GM12878 (cell line): Measurements from ENCODE around the gene TSPAN5. TPM values are rescaled to one million over a fixed set of nuclear protein-coding genes. Genes with fewer than 3 reads are reported as not detected.

Experiments
- ATAC-seq: fragments of 200-7000 bp; cut with Tn5 transposase; 3 replicates; pipeline ENCODE4 v1.9.1; 2020; ENCODE audit warnings: mild to moderate bottlenecking, moderate library complexity
- BruUV-seq: library from RNA; stranded (reverse); fragments of 400-500 nt; replicated peaks from 2 replicates; lab custom pipeline; 2021; lab: Mats Ljungman, UMichigan
- CTCF ChIA-PET: fragments of 300-600 bp; sonication (Branson Sonifier 250); formaldehyde crosslinking; extraction: SDS; loops from one replicate; lab custom pipeline; 2021; ENCODE audit warnings: inconsistent platforms; lab: Yijun Ruan, JAX
- POLR2A ChIA-PET: fragments of 350-600 bp; formaldehyde crosslinking; extraction: SDS; loops from one replicate; lab custom pipeline; 2021; ENCODE audit warnings: inconsistent platforms; lab: Charles Lee
- RAD21 ChIA-PET: fragments of 300-600 bp; sonication (Branson Sonifier 250); formaldehyde crosslinking; loops from one replicate; lab custom pipeline; 2023; ENCODE audit warnings: antibody characterized with exemption; ENCODE audit not compliant: unreplicated experiment; lab: Charles Lee
- SMC1A ChIA-PET: fragments of 300-600 bp; sonication (Branson Sonifier 250); formaldehyde crosslinking; loops from one replicate; lab custom pipeline; 2023; ENCODE audit not compliant: unreplicated experiment, uncharacterized antibody; lab: Charles Lee
- DNase-seq: peaks from one replicate; pipeline ENCODE4 v3.0.0-alpha.2; 2011; ENCODE audit warnings: low read depth, low spot score
- FAIRE-seq: peaks from 3 replicates; lab custom pipeline; 2011; peaks lifted over from hg19 to GRCh38; lab: Jason Lieb, UNC
- H2AFZ ChIP-seq: 2 replicates; pipeline ENCODE4 v1.6.0; 2011; ENCODE audit warnings: low read depth, low read length, control low read depth; ENCODE audit not compliant: control insufficient read depth
- H3K27ac ChIP-seq: 2 replicates; pipeline ENCODE4 v1.5.1; 2011; ENCODE audit warnings: control low read depth; ENCODE audit not compliant: control insufficient read depth, insufficient read depth
- H3K27me3 ChIP-seq, 2 experiments: replicated peaks in 1 of 2; 2 replicates each; pipeline versions ENCODE4 v1.6.0 to v1.6.1; 2011; ENCODE audit warnings: low read length in 1 of 2; ENCODE audit not compliant: control insufficient read depth in 2 of 2, insufficient read depth in 2 of 2
- H3K36me3 ChIP-seq, 2 experiments: 2 replicates each; pipeline ENCODE4 v1.5.1; 2011; ENCODE audit warnings: low read length in 1 of 2; ENCODE audit not compliant: control insufficient read depth in 2 of 2, insufficient read depth in 2 of 2
- H3K4me1 ChIP-seq: 2 replicates; pipeline ENCODE4 v1.6.1; 2011; ENCODE audit warnings: mild to moderate bottlenecking, low read length, moderate library complexity, mixed read lengths; ENCODE audit not compliant: control insufficient read depth, insufficient read depth
- H3K4me2 ChIP-seq: 2 replicates; pipeline ENCODE4 v1.6.0; 2011; ENCODE audit warnings: control low read depth; ENCODE audit not compliant: control insufficient read depth, insufficient read depth
- H3K4me3 ChIP-seq: fragments of 200-600 bp; sonication (generic); 2 replicates; pipeline ENCODE4 v1.5.1; 2016
- H3K79me2 ChIP-seq: 2 replicates; pipeline ENCODE4 v1.6.0; 2011; ENCODE audit warnings: low read length; ENCODE audit not compliant: control insufficient read depth, insufficient read depth
- H3K9ac ChIP-seq: 2 replicates; pipeline ENCODE4 v1.8.0; 2011; ENCODE audit warnings: low read length, control low read depth, mixed read lengths; ENCODE audit not compliant: control insufficient read depth, insufficient read depth
- H3K9me3 ChIP-seq: replicated peaks from 3 replicates; pipeline ENCODE4 v1.5.1; 2011; ENCODE audit warnings: mild to moderate bottlenecking, low read length; ENCODE audit not compliant: control insufficient read depth, insufficient read depth
- H4K20me1 ChIP-seq: 2 replicates; pipeline ENCODE4 v1.6.0; 2011; ENCODE audit not compliant: control insufficient read depth, insufficient read depth
- BCL11A ChIP-seq: IDR thresholded peaks from 2 replicates; pipeline ENCODE4 v1.6.1; 2011; ENCODE audit warnings: low read depth, low read length
- ETV6 ChIP-seq, 2 experiments: fragments of 450-650 bp in 1 of 2; IDR thresholded peaks in 1 of 2; conservative IDR thresholded peaks in 1 of 2; 2 replicates each; pipeline ENCODE4 v1.6.1; 2014; ENCODE audit warnings: antibody characterized with exemption in 1 of 2, borderline replicate concordance in 1 of 2, low read depth in 1 of 2, mild to moderate bottlenecking in 1 of 2, moderate library complexity in 1 of 2
- EZH2 ChIP-seq: IDR thresholded peaks from 2 replicates; pipeline ENCODE4 v1.6.1; 2012; ENCODE audit warnings: low read depth, mild to moderate bottlenecking, control low read depth, inconsistent platforms, low read length, borderline replicate concordance; ENCODE audit not compliant: control insufficient read depth
- JUNB ChIP-seq: IDR thresholded peaks from 2 replicates; pipeline ENCODE4 v1.6.1; 2016; ENCODE audit warnings: antibody characterized with exemption, mild to moderate bottlenecking
- JUND ChIP-seq: IDR thresholded peaks from 2 replicates; pipeline ENCODE4 v1.6.1; 2012; ENCODE audit warnings: low read depth, mild to moderate bottlenecking, low read length, improper control_type of control experiment, moderate library complexity
- NFYB ChIP-seq: IDR thresholded peaks from 2 replicates; pipeline ENCODE4 v1.6.1; 2011; ENCODE audit warnings: low read depth, mild to moderate bottlenecking, low read length, improper control_type of control experiment, moderate library complexity; ENCODE audit not compliant: insufficient read depth
- POLR2A ChIP-seq: IDR thresholded peaks from 2 replicates; pipeline ENCODE4 v1.6.1; 2011; ENCODE audit warnings: low read depth, mild to moderate bottlenecking, low read length
- RBBP5 ChIP-seq: fragments of 200-600 bp; sonication (generic); conservative IDR thresholded peaks from 2 replicates; pipeline ENCODE4 v1.6.1; 2016
- RELA ChIP-seq: fragments of 450-650 bp; IDR thresholded peaks from 2 replicates; pipeline ENCODE4 v1.8.0; 2014; ENCODE audit warnings: borderline replicate concordance; ENCODE audit not compliant: partially characterized antibody
- SMARCA5 ChIP-seq: fragments of 450-650 bp; IDR thresholded peaks from 2 replicates; pipeline ENCODE4 v1.6.1; 2017; ENCODE audit warnings: mild to moderate bottlenecking
- ZSCAN29 ChIP-seq: fragments of 450-650 bp; IDR thresholded peaks from 2 replicates; pipeline ENCODE4 v1.6.1; 2017; ENCODE audit warnings: mild to moderate bottlenecking, moderate library complexity
- WGBS: methylation state at CpG from one replicate; pipeline ENCODE4 v1.1.6; 2016; ENCODE audit warnings: low lambda C conversion rate; ENCODE audit not compliant: insufficient replicate concordance, insufficient coverage; ENCODE audit errors: missing lambda C conversion rate; 5-methylcytosine and 5-hydroxymethylcytosine counted together
- in situ Hi-C: fragments of 300-500 bp; cut with MboI; formaldehyde crosslinking; loops from 9 replicates; pipeline ENCODE4 v1.14.3; 2018; ENCODE audit warnings: mixed read lengths
- intact Hi-C: fragments of 100-400 bp; cut with micrococcal nuclease; formaldehyde crosslinking; loops from one replicate; pipeline ENCODE4 v1.14.2; 2022; ENCODE audit not compliant: unreplicated experiment
- polyA plus RNA-seq, 11 experiments: library from polyadenylated mRNA; depleted of rRNA in 4 of 11; unstranded in 6 of 11; stranded (reverse) in 5 of 11; fragments of >200 nt; fragmentation: Nextera tagmentation in 4 of 11; fragmentation: Illumina TruSeq in 1 of 11; extraction: Ambion mirVana in 4 of 11; extraction: Trizol in 1 of 11; gene quantifications; 1 replicate in 1 of 11; 2 replicates in 10 of 11; pipeline versions ENCODE4 v1.2.1 to v1.2.3, GENCODE V29; 2011 to 2016; ENCODE audit warnings: inconsistent platforms in 2 of 11, missing spikeins in 2 of 11, low read depth in 1 of 11
- total RNA-seq, 4 experiments: library from RNA; depleted of rRNA in 3 of 4; stranded (reverse); fragments of >200 nt in 3 of 4; fragmentation: Illumina TruSeq in 1 of 4; extraction: Trizol in 1 of 4; gene quantifications; 2 replicates each; pipeline versions ENCODE4 v1.2.1 to v1.2.3, GENCODE V29; 2013 to 2021
- TF ChIP-seq, protein P1 (sequence below): IDR thresholded peaks from 2 replicates; pipeline ENCODE4 v1.6.1; 2011; ENCODE audit warnings: borderline replicate concordance, low read depth, mild to moderate bottlenecking, moderate library complexity, low read length; ENCODE audit not compliant: insufficient read depth, poor library complexity, severe bottlenecking
- TF ChIP-seq, protein P2 (sequence below): fragments of 450-650 bp; formaldehyde crosslinking; IDR thresholded peaks from 2 replicates; pipeline ENCODE4 v1.5.0; 2022; ENCODE audit warnings: mild to moderate bottlenecking, missing genetic modification characterization
- TF ChIP-seq, protein P3 (sequence below): fragments of 450-650 bp; IDR thresholded peaks from 2 replicates; pipeline ENCODE4 v1.6.1; 2017; ENCODE audit warnings: low read depth, mild to moderate bottlenecking, moderate library complexity
- TF ChIP-seq, protein P4 (sequence below): fragments of 150-350 bp; IDR thresholded peaks from 2 replicates; pipeline ENCODE4 v1.6.1; 2014; ENCODE audit warnings: mild to moderate bottlenecking, low read depth, low read length

Gene TSPAN5
- total and polyA plus RNA-seq, 10 of the 15 experiments (the other 5 are each of a cell fraction or from before 2014, with no cell fraction given) = 0.09 to 8.2 (median 0.27) TPM

DNA sequence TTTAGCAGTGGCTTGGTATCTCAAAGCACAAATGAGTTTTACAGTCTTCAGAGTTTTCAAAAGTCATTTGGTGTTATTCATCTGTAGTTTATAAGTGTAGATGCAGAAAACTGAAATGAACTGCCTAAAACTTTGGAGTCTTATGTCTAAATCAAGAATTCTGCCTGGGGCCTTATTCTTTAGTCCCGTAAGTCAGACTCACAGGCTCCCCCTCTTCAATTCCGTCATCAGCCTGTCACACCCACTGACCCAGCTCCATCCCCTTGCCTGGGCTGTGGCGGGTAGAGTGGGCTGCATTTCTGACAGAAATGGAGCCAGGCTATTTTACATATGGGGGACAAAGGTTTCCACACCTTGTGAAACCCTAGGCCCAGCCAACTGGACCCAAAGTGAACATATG lies 44.3 kb downstream of the TSPAN5 start:
- SMC1A ChIA-PET = no interaction called here
- H3K27ac ChIP-seq = no peak overlapping the region
- no peak overlapping the region for H3K9ac ChIP-seq
- peaks cover 4% of the 10 kb centered on the region; the same call in 1 of the 2 replicates for H3K4me1 ChIP-seq
- POLR2A ChIA-PET = no interaction called here
- in situ Hi-C loops (no loop called here), intact Hi-C loops (no loop called here)
- DNase-seq (no peak), FAIRE-seq (no peak), ATAC-seq (no peak)
- H3K36me3 ChIP-seq = no peaks in the 10 kb centered on the region
- no peaks in the 10 kb centered on the region for H4K20me1 ChIP-seq
- no peak overlapping the region for H2AFZ ChIP-seq
- H3K27me3 ChIP-seq = no peaks in the 10 kb centered on the region
- no peaks in the 10 kb centered on the region for H3K9me3 ChIP-seq
- CTCF ChIA-PET = no interaction called here
- no peaks in the 10 kb centered on the region for H3K79me2 ChIP-seq
- RAD21 ChIA-PET = no interaction called here
- 81% methylated on average over 3 of the region's 3 CpGs for WGBS
- H3K4me2 ChIP-seq = no peak overlapping the region
- no TSS peak for BruUV-seq
- no peak overlapping the region for H3K4me3 ChIP-seq
- TF ChIP-seq JUND = no peak
- TF ChIP-seq SMARCA5 = no peak
- TF ChIP-seq BCL11A = no peak
- TF ChIP-seq EZH2 = no peak
- TF ChIP-seq RELA = no peak
- TF ChIP-seq, protein P1, sequence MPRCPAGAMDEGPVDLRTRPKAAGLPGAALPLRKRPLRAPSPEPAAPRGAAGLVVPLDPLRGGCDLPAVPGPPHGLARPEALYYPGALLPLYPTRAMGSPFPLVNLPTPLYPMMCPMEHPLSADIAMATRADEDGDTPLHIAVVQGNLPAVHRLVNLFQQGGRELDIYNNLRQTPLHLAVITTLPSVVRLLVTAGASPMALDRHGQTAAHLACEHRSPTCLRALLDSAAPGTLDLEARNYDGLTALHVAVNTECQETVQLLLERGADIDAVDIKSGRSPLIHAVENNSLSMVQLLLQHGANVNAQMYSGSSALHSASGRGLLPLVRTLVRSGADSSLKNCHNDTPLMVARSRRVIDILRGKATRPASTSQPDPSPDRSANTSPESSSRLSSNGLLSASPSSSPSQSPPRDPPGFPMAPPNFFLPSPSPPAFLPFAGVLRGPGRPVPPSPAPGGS = no peak
- TF ChIP-seq ZSCAN29 = no peak
- no peak for TF ChIP-seq POLR2A
- TF ChIP-seq NFYB = no peak
- TF ChIP-seq, protein P2, sequence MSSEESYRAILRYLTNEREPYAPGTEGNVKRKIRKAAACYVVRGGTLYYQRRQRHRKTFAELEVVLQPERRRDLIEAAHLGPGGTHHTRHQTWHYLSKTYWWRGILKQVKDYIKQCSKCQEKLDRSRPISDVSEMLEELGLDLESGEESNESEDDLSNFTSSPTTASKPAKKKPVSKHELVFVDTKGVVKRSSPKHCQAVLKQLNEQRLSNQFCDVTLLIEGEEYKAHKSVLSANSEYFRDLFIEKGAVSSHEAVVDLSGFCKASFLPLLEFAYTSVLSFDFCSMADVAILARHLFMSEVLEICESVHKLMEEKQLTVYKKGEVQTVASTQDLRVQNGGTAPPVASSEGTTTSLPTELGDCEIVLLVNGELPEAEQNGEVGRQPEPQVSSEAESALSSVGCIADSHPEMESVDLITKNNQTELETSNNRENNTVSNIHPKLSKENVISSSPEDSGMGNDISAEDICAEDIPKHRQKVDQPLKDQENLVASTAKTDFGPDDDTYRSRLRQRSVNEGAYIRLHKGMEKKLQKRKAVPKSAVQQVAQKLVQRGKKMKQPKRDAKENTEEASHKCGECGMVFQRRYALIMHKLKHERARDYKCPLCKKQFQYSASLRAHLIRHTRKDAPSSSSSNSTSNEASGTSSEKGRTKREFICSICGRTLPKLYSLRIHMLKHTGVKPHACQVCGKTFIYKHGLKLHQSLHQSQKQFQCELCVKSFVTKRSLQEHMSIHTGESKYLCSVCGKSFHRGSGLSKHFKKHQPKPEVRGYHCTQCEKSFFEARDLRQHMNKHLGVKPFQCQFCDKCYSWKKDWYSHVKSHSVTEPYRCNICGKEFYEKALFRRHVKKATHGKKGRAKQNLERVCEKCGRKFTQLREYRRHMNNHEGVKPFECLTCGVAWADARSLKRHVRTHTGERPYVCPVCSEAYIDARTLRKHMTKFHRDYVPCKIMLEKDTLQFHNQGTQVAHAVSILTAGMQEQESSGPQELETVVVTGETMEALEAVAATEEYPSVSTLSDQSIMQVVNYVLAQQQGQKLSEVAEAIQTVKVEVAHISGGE (CRISPR knock-in tag) = no peak
- no peak for TF ChIP-seq ETV6 (conservative IDR thresholded peaks at IDR 0.05 in 1 of 2, IDR thresholded peaks at IDR 0.05 in 1 of 2; ENCODE audit: borderline replicate concordance in 1 of 2, low read depth in 1 of 2)
- TF ChIP-seq, protein P3, sequence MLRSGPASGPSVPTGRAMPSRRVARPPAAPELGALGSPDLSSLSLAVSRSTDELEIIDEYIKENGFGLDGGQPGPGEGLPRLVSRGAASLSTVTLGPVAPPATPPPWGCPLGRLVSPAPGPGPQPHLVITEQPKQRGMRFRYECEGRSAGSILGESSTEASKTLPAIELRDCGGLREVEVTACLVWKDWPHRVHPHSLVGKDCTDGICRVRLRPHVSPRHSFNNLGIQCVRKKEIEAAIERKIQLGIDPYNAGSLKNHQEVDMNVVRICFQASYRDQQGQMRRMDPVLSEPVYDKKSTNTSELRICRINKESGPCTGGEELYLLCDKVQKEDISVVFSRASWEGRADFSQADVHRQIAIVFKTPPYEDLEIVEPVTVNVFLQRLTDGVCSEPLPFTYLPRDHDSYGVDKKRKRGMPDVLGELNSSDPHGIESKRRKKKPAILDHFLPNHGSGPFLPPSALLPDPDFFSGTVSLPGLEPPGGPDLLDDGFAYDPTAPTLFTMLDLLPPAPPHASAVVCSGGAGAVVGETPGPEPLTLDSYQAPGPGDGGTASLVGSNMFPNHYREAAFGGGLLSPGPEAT = no peak
- TF ChIP-seq, protein P4, sequence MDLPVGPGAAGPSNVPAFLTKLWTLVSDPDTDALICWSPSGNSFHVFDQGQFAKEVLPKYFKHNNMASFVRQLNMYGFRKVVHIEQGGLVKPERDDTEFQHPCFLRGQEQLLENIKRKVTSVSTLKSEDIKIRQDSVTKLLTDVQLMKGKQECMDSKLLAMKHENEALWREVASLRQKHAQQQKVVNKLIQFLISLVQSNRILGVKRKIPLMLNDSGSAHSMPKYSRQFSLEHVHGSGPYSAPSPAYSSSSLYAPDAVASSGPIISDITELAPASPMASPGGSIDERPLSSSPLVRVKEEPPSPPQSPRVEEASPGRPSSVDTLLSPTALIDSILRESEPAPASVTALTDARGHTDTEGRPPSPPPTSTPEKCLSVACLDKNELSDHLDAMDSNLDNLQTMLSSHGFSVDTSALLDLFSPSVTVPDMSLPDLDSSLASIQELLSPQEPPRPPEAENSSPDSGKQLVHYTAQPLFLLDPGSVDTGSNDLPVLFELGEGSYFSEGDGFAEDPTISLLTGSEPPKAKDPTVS = no peak
- TF ChIP-seq RBBP5 = no peak
- no peak for TF ChIP-seq JUNB
